ENCODE data around the gene ARSB.
"Not testable (repeated sequence)": the region's sequence is repeated elsewhere in the genome, so short reads cannot be mapped to it uniquely, and the experiment has no call there.

DNA sequence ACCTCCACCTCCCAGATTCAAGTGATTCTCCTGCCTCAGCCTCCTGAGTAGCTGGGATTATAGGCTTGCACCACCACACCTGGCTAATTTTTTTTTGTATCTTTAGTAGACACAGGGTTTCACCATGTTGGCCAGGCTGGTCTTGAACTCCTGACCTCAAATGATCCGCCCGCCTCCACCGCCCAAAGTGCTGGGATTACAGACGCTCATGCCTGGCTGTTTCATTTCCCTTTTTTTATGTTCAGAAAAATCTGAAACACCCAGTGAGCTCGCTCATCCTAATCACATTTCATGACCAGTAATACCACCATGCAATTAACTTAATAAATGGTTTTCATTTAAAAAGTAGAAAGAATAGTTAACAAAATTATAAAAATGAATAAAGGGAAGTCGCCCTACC, 252.4 kb downstream of the ARSB start:
- TF ChIP-seq, protein P1, sequence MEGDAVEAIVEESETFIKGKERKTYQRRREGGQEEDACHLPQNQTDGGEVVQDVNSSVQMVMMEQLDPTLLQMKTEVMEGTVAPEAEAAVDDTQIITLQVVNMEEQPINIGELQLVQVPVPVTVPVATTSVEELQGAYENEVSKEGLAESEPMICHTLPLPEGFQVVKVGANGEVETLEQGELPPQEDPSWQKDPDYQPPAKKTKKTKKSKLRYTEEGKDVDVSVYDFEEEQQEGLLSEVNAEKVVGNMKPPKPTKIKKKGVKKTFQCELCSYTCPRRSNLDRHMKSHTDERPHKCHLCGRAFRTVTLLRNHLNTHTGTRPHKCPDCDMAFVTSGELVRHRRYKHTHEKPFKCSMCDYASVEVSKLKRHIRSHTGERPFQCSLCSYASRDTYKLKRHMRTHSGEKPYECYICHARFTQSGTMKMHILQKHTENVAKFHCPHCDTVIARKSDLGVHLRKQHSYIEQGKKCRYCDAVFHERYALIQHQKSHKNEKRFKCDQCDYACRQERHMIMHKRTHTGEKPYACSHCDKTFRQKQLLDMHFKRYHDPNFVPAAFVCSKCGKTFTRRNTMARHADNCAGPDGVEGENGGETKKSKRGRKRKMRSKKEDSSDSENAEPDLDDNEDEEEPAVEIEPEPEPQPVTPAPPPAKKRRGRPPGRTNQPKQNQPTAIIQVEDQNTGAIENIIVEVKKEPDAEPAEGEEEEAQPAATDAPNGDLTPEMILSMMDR (IDR thresholded peaks at IDR 0.05) = not testable (repeated sequence)
- TF ChIP-seq EP300, POLR2AphosphoS5 (IDR thresholded peaks at IDR 0.05): not testable (repeated sequence)

Data from gastroesophageal sphincter (tissue), 3 donors.